Hippocampal formation (tissue), 2 donors: ENCODE data around the gene SPTBN5.

ENCODE experiments used
- DNase-seq, 2 donors: peaks; one replicate each; lab custom pipeline; 2025; lab: John Stamatoyannopoulos, UW

SPTBN5 gene

DNA sequence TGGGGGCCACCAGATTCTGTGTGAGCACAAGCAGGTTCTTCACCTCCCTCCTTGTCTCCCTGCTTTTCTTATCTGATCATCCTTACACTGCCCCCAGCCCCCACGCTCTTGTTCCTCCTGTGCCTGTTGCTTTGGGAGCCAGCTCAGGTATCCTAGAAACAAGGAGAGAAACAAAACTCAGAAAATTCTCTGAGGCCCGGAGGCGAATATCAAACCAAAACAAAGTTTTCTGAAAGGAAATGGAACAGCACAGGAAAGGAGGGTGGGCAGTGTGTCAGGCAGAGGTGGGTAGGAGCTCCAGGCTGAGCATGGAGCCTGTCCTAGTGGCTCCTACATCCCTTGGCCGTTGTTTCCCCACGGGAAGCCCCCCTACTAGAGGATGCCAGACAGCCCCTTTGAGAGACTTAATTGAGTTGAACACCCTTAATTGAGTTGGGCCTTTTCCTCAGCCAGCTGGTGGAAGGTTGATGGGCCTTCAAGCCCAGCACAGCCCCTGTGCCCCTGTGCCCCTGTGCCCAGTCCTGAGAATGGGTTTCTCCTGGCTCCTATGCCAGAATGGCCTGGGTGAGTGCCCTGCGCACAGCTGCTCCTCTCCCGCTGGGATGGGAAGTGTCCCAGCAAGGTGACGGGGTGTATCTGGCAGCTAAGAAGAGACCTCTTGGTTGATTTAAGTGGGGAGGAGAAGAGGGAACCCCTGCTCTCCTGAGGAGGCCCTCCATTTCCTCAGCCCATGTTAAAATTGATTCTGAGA lies 88.8 kb downstream of the SPTBN5 start:
- no peak for DNase-seq

DNA sequence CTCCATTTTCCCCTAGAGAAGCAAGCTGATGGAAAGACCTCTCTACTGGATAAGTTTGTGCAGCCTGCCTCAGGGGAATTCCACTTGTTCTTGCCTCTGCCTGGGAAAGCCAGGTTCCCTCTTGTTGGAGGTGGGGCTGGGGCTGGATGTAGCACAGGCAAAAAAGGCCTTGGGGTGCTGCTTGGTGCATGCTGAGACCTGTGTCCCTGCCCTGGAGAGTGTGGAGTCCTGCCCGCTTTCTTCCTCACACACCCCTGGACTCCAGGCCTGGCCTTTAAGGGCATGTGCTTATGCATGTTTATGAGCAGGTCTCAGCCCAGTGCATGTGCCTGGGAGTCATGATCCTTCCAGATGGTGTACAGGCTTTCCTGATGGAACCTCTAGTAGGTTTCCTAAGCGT lies 89.5 kb downstream of the SPTBN5 start:
- no peak for DNase-seq

DNA sequence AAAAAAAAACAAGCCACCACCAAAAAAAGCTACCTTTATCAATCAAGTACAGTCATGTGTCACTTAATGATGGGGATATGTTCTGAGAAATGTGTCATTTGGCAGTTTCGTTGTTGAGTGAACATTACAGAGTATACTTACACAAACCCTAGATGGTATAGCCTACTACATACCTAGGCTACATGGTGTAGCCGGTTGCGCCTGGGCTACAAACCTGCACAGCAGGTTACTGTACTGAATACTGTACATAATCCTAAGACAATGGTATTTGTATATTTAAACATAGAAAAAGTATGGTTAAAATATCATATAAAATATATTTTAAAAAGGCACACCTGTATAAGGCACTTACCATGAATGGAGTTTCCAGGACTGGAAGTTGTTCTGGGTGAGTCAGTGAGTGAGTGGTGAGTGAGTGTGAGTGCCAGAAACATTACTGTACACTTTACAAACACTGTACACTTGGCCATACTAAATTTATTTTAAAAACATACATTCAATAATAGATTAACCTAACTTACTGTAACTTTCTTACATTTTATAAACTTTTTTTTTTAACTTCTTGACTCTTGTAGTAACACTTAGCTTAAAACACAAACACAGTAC lies 91.9 kb downstream of the SPTBN5 start:
- DNase-seq = no peak

DNA sequence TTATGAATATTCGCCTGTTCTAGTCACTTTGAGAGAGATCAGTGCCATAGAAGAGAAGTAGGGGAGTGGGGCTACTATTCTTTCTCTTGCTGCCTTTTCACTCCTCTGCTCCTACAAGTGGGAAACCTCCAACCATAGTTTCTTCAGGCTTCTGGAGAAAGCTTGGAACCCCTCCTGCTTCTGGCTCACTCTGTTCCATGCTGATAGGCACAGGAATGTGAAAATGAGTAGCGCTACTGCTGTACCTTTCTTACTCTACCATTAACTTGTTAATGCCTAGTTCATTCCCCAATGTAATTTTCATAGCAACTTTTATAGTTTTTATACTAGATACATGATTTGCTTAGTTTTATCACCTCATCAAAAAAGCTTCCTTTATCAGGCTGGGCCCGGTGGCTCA lies 92.7 kb downstream of the SPTBN5 start:
- no peak for DNase-seq

GRCh38 chr15:41799488-41799805 lies 94.4 kb downstream of the SPTBN5 start:
- DNase-seq = no peak

GRCh38 chr15:41798607-41799487 lies 95.0 kb downstream of the SPTBN5 start:
- no peak for DNase-seq
